ENCODE results near the gene ARHGEF25.

- TF ChIP-seq EP300 (IDR thresholded peaks at IDR 0.05) (no peak), CTCF (IDR thresholded peaks at IDR 0.05) (no peak), POLR2A (IDR thresholded peaks at IDR 0.05) (no peak)
These were observed 30.6 kb downstream of the ARHGEF25 start for GRCh38 chr12:57641699-57642442.
